Activated CD4-positive, CD25-positive, alpha-beta regulatory T cell (primary cell): ENCODE measurements around the gene SLC25A36.
"Not testable (repeated sequence)": the region's sequence is repeated elsewhere in the genome, so short reads cannot be mapped to it uniquely, and the experiment has no call there.

Experiments
- DNase-seq, 4 experiments: peaks; one replicate each; lab custom pipeline; 2025; lab: John Stamatoyannopoulos, UW

The SLC25A36 gene

GRCh38 chr3:140931801-140932200 is 9.8 kb upstream of the SLC25A36 start:
- no peak for DNase-seq

- DNase-seq = no peak
Observed at GRCh38 chr3:140933109-140933508, 8.5 kb upstream of the SLC25A36 start.

- no peak for DNase-seq
Observed at GRCh38 chr3:140933552-140933951, 8.1 kb upstream of the SLC25A36 start.

- not testable (repeated sequence) for DNase-seq
Observed at GRCh38 chr3:140939305-140939704, 2.3 kb upstream of the SLC25A36 start.

GRCh38 chr3:140941090-140941433 is 574 bp upstream of the SLC25A36 start:
- no peak for DNase-seq

- peak; percentile 8 to 34 (median 24) for DNase-seq
Observed at GRCh38 chr3:140942221-140943104, 827 bp downstream of the SLC25A36 start.

- no peak for DNase-seq
Observed at GRCh38 chr3:140943781-140944552, 2.3 kb downstream of the SLC25A36 start.

GRCh38 chr3:140948460-140949249 is 7.0 kb downstream of the SLC25A36 start:
- no peak for DNase-seq

GRCh38 chr3:140950144-140950543 is 8.5 kb downstream of the SLC25A36 start:
- DNase-seq = no peak

- no peak for DNase-seq
Observed at GRCh38 chr3:140950863-140951262, 9.2 kb downstream of the SLC25A36 start.

- not testable (repeated sequence) for DNase-seq
Observed at GRCh38 chr3:140951750-140952149, 10.1 kb downstream of the SLC25A36 start.

GRCh38 chr3:140953028-140953960 is 11.7 kb downstream of the SLC25A36 start:
- no peak for DNase-seq

- no peak for DNase-seq
Observed at GRCh38 chr3:140954576-140954975, 12.9 kb downstream of the SLC25A36 start.

- DNase-seq = no peak
Observed at GRCh38 chr3:140955645-140956044, 14.0 kb downstream of the SLC25A36 start.

- DNase-seq = no peak
Observed at GRCh38 chr3:140956058-140956835, 14.6 kb downstream of the SLC25A36 start.

- no peak for DNase-seq
Observed at GRCh38 chr3:140972833-140973232, 31.2 kb downstream of the SLC25A36 start.

- no peak for DNase-seq
Observed at GRCh38 chr3:140974900-140975299, 33.3 kb downstream of the SLC25A36 start.

- no peak for DNase-seq
Observed at GRCh38 chr3:140980663-140981062, 39.0 kb downstream of the SLC25A36 start.

GRCh38 chr3:140987792-140988191 is 46.2 kb downstream of the SLC25A36 start:
- not testable (repeated sequence) for DNase-seq

- DNase-seq = no peak
Observed at GRCh38 chr3:140994316-140994715, 52.7 kb downstream of the SLC25A36 start.
